ENCODE results near the gene OPTN.
"Not testable (repeated sequence)": the region's sequence is repeated elsewhere in the genome, so short reads cannot be mapped to it uniquely, and the experiment has no call there.

OPTN gene

DNA sequence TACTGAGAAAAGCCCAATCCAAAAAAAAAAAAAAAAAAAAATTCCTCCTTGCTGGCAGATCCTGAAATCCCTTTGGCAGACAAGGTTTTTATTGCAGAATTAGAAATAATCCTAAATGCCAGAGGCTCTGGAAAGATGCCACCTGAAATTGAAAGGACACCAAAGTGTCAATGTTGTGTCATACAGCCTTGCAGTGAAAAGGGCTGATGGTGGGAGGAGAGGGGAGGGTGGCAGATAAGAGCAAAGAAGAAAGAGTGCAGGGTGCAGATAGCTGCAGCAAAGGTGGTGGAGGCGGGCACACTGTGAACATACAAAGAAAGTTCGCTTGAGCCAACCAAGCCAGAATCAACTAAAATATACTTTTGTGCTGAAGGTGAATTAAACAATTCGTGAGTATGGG is 8.2 kb upstream of the OPTN start:
- no peak for DNase-seq

DNA sequence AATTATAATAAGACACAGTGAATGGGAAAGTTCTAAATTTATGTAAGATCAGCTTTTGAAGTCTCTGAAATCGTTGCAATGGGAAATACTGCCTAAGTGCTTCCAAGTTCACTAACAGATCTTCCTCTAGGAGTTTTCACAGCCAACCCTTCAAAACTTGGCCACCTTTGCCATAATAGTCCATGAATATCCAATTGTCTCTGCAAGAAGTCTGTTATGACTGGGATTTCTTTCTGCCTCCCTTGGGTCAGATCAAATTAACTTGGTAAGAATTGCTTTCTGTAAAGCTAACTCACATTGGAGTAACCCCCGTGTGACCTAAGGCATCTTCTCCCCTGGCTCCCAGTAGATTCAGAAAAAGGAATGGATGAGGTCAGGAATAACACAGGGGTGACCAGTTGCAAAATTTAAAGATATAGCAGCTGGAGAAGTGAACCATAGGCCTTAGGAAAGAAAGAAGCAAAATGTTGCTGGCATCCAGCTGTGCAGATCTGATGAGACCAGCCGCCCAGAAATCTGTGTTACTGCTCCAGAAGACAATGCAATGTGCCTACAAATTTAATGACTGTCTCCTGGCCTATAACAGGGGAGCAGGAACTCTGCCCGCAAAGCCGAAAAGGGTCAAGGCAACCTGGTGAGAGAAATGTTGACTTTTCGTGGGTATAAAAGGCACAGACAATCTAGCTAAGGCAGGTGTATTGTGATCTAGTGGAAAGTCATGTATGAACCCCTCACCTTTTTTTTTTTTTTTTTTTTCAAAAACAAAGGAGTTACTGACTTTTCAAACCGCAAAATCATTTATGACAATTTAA is 7.5 kb upstream of the OPTN start:
- peak; percentile 35 for DNase-seq

DNA sequence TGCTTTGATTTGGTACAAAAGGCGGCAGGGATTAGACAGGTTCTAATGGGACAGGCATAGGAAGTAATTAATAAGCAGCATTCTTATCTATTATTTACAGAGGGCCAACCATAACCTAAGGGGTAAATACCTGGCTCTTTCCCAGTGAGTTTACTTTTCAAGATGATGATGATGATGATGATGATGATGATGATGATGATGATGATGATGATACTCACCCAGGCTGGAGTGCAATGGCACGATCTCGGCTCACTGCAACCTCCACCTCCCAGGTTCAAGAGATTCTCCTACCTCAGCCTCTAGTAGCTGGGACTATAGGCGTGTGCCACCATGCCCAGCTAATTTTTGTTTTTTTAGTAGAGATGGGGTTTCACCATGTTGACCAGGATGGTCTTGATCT is 5.9 kb upstream of the OPTN start:
- not testable (repeated sequence) for DNase-seq

DNA sequence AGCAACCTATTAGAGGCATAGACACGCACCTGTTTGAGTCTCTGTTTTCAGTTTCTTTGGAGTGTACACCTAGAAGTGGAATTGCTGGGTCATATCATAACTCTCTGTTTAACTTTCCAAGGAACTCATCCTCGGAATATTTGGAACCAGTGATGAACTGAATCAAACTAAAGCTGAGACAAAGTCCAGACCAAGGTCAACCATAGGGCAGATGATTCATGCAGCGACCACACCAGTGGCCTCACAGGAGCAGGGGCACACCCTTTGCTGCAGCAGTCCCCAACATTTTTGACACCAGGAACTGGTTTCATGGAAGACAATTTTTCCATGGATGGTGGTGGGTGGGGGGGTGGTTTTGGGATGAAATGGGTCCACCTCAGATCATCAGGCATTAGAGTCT is 4.9 kb upstream of the OPTN start:
- DNase-seq: no peak

DNA sequence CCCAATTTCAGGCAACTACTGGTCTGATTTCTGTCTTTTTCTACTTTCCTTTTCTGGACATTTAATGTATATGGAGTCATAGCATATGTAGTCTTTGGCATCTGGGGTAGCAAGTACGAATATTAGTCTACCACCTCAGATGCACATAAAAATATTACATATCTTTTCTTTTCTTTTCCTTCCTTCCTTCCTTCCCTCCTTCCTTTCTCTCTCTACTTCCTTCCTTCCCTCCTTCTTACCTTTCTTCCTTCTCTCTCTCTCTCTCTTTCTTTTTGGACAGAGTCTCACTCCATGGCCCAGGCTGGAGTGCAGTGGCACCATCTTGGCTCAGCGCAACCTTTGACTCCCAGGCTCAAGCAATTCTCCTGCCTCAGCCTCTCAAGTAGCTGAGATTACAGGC is 4.0 kb upstream of the OPTN start:
- no peak for DNase-seq

DNA sequence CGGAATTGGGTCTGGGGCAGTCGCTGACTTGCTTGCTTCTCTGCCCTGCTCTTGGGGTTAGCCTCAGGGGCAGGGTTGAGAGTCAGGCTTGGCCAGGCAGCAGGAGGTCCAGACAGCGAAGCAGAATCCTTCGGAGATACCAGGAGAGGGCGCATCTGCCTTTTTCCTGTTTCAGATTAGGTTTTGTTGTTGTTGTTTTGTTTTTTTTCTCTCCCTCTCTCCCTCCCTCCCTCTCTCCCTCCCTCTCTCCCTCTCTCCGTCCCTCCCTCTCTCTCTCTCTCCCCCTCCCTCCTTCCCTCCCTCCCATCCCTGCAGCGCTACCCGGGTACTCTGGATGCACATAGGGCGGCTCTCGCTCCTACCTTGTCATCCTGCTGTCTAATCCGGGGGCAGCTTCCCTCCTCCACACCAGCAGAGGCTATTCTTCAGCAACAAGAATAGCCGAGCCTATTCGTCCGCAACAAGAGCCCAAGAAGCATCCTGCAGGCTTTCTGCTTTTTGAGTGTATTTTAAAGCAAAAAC is 758 bp upstream of the OPTN start:
- DNase-seq: peak; percentile 56

DNA sequence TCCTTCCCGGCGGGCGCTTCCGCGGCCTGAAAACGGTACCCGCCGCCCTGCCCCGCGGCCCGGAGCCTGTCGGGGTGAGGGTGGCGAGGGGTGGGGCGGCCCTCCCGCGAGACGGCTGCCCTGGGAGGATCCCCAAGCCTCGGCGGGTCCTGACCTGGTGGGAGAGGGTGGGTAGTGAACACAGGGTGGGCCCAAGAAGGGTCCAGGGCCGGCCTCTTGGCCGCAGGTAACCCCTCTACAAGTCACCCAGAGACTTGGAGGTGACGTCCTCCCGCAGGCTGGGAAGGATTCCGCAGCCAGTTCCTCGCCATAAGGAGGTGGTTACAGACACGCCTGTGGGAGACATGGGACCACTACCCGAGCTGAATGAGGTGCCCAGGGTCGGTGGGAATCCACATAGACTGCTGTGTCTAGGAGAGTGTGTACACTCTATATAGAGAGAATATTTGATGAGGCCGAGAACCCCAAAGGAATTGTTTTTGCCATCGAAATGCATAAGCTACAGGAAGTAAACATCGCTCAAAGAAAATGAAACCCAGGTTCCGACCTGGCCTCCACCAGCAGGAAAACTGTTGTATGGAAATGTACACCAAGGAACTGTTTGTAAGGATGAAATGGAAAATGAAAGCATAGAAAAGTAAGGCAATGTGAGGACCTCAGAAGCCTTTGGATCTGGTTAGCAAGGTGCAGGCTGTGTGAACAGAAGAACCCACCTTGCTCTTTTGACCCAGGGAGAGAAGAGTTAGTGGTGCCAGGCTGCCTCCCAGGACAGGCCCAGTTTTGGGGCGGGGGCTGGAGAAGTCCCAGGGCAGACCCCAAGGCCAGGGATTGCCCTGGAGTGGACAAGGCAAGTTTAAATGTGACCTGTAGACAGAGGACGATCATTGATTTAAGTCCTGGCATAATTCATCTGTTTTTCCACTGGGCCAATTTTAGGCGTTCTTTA is 659 bp downstream of the OPTN start:
- peak; percentile 9 for DNase-seq

DNA sequence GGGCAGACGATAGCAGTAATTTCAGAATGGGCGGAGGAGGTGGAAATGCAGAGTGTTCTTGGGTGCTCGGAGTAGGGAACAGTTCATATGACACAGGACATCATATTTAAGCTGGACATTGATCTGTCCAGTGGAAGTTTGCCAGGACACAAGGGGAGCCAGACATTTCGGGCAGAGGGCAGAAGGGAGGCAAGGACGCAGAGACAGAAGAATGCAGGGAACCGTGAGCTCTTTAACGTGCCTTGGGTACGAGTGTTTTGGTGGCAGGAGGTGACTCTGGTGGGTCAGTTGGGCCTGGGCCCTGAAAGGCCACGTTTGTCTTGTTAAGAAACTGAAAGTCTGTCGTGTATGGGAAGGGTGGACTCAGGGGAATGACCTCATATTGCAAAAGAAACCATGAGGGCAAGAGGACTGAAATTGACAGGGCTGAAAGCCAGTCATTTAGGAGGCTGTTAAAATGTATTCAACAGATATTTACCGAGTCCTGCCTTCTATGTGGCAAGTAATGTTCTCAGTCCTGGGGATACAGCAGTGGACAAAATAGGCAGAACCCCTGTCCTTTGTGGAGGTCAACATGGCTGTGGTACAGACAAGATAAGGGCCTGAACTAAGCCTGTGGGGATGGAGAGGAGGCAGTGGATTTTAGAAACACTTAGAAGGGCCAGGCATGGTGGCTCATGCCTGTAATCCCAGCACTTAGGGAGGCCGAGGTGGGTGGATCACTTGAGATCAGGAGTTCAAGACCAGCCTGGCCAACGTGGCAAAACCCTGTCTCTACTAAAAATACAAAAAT is 2.2 kb downstream of the OPTN start:
- DNase-seq: no peak

DNA sequence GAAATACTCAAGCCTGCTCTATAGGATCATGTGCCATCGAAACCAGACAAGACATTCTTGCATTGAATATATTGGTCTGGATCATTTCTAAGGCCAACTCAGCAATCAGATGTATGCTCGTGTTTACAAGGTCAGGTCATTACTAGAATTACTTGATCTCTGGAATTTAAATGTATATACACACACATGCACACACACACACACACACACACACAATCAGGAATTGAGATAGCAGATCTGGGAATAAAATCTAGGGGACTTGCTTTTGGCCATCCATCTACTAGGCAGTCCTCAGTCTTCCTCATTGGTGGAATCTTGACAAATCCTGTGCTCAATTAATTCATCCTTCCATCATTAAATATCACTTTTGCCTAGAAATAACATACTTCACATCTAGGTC is 3.6 kb downstream of the OPTN start:
- no peak for DNase-seq

DNA sequence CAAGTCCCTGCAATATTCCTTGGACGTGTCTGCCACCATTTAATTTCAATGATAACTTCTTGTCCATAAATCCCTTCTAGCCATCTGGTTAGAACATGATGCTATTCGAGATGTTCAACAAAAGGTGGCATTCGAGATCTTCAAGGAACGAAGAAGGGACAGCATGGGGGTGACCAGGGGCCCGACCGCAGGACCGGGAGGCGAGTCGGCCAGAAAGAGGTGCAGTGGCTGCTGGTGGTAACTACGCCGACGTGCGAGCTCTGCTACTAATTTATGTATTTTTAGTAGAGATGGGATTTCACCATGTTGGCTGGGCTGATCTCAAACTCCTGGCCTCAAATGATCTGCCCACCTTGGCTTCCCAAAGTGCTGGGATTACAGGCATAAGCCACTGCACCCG is 4.7 kb downstream of the OPTN start:
- DNase-seq: no peak

DNA sequence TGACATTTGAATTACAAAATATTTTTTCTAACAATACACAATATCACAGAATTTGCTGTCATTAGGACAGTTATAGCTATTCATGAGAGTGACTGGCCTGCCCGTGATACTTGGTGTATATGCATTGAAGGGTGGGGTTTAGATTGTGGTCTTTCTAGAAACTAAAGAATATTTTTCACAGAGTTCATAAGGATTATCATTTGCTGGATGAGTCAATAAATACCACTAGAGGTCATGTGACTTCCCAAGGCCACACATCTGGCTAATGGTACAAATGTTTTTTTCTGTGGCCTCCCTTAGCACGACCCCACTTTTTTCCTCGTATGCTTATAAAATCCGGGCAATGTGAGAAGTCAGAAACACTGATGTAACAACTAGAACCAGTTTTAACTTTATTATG is 5.2 kb downstream of the OPTN start:
- DNase-seq: peak; percentile 16

DNA sequence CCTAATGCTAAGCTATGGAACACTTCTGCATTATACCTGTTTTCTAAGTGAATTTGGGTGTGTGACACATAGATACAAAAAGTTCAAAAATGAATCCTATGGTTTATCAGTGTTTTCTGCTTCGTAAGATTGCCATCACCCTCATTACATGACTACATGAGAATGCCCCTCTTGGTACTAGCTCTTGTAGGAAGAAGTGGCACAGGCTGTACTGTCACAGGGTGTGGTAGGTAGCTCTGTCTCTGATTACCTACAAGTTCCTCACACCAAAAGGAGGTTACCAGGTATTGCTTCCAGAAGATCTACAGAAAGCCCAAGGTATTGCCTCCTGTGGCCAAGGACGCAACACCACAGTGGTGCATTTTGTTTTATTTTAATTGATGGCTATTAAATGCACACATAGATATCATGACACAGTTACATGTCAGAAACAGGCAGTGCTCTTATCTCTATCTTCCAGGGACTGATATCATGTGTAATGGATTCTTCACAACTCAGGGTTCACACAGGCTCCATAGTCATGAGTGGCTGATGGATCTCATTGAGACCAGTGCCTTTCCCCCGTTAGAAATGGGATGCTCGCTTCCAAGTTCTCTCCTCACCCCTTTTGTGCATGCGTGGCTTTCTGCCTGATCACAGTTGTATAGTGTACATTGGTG is 6.6 kb downstream of the OPTN start:
- DNase-seq: no peak

DNA sequence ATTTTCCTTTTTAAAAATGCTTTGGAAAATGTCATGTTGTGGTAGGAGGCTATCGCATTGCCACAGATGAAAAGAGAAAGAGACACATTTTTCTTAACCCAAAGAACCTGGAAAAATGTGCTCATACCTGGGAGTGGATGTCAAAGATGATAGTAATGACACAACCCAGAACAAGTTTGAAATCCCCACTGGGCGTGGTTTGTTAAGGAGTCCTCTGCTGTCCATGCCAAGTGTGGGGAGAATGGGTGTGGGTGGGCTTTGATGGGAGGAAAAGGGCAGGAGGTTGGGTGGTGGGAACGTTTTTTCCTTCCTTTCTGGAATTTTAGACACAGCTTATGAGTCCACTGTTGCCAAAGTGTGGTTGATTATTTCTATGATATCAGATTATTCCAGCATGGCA is 10.9 kb downstream of the OPTN start:
- no peak for DNase-seq

DNA sequence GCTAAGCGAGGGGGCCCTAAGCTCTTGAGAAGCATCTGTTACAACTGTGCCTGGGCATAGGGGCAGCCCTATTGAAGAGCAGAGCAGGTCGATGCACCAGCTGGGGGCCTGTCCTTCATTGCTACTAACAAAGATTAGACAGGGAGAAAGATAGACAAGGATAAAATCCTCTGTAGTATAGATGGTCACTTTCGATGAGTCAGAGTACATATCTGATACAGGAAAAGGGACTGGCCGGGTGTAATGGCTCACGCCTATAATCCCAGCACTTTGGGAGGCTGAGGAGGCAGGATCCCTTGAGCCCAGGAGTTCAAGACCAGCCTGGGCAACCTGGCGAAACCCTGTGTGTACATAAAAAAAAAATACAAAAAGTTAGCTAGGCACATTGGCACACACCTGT is 13.6 kb downstream of the OPTN start:
- no peak for DNase-seq

DNA sequence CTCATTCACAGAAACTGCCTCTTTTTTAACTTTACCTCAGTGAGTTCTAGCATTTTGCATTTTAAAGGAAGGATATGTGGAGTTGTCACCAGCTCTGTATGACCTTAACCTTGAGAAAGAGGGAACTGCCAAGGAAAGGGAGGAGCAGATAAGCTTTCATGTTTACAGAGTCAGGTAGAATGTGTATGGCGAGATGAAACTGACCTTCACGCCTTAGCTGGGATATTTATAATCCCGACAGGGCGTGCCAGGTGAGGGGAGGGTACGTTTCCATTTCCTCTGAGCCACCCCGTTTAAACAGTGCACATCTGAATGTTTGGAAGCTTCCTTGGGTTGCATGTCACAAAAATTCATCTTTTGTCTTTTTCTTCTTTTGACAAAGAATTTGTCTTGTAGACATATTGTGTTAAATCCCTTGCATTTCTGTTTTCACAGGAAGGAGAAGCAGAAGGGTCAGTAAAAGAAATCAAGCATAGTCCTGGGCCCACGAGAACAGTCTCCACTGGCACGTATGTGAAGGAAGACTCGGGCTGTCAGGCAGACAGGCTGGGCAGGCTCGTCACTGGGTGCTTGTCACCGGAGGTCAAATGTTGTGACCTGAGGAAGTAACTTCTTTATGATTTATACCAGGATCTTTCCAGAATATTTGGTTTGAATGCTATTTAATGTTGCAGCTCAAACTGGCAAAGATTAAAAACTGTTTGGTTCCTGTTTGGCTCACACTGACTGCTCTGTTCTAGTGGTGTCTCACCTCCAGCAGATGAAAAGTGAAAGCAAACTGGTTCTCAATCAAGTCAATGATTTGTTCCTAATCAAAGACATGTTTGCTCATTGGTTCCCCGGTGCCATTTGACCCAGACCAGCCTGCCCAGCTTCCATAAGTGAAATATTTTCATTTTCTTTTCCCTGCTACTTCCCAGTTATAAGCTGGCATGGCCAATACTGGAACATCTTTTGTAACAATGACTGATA is 16.2 kb downstream of the OPTN start:
- DNase-seq: no peak

DNA sequence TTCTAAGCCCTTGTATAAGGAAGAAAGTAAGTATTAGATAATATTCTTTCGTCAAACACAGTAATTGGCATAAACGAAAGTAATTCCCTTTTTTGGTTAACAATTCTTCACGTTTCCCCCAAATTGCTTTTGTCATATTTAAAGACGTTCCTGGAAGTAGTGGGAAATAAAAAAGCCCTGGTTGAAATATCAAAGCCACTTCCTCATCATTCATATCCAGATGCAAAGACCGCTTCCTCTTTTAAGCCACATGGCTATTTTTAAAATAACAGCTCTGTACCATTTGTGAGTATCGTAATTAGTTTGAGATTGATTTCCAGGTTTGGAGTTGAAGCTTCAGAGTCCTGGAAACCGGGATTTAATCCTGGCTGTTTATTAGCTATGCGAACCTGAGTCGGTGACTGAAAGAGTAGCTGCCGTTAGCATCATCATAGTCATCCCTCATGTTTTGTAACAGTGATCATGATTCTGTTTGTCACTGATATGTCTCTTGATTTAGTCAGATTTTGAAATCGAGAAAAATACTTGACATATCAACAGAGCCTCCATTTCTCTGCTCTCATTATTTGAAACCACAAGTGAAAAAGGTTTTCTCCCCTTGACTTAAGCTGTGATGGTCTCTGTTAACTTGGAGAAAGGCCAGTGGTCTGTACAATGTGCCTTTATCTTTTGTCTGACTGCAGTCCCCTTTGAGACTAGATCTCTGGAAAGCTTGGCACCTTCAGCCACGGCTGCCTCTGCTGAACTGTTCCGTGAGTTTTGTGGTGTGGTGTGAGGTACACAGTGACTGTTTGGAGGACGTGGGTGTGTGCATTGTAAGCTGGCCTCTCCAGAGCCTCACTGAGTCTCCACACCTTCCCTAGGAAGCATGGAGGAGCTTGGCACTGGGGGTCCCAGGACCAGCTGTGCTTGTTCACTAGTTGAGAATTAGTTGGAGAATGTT is 18.1 kb downstream of the OPTN start:
- DNase-seq: no peak

DNA sequence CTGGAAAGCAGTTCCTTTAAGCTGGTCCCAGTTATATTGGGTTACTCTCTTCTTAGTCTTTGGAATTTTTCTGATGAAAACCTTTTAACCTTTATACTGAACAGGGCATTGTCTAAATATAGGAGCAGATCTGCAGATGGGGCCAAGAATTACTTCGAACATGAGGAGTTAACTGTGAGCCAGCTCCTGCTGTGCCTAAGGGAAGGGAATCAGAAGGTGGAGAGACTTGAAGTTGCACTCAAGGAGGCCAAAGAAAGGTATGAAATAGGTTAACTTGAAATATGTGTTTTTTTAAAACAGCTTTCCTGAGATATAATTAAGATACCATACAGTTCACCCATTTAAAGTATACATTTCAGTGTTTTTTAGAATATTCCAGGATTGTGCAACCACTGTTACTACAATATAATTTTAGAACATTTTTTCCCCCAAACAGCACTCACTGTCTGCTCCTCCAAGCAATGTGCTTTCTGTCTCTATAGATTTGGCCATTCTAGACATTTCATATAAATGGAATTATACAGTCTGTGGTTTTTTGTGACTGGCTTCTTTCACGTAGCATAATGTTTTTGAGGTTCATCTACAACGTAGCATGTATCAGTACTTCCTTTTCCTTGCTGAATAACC is 18.9 kb downstream of the OPTN start:
- DNase-seq: no peak

DNA sequence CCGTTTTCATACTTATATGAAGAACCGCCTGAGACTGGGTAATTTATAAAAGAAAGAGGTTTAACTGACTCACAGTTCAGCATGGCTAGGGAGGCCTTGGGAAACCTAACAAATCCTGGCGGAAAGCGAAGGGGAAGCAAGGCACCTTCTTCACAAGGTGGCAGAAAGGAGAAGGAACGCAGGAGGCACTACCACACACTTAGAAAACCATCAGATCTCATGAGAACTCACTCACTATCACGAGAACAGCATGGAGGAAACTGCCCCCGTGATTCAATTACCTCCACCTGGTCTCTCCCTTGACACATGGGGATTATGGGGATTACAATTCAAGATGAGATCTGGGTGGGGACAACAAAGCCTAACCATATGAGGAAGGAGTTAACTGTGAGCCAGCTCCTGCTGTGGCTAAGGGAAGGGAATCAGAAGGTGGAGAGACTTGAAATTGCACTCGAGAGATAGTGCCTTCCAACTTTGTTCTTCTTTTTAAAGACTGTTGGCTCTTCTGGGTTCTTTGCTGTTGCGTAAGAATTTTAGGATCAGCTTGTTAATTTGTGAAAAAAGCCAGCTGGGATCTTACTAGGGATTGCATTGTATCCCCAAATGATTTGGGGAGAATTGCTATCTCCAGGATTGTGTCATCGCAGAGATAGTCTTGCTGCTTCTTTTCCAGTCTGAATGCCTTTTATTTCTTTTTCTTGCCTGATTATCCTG is 21.0 kb downstream of the OPTN start:
- no peak for DNase-seq

DNA sequence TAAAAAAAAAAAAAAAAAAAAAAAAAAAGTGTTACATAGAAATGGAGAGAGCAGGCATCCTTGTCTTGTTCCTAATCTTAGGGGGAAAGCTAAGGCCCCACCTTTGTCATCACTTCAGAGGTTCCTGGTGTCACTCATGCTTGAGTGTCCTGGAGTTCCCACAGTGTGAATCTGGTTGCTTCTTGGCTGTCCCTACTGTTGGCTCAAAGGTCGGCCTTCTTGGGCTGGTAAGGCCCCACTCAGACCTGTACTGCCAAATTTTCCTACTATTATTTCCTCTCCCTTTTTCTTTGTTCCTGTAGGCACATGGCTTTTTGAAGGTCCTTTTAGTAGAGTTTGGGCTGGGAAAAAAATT is 21.5 kb downstream of the OPTN start:
- DNase-seq: no peak

All from fibroblast of skin of right quadriceps (primary cell).